GM18520 (cell line): Measurements from ENCODE around the gene PIAS4.
"Not testable (repeated sequence)": the region's sequence is repeated elsewhere in the genome, so short reads cannot be mapped to it uniquely, and the experiment has no call there.

ENCODE experiments used
- ATAC-seq: cut with Tn5 transposase; IDR thresholded peaks from one replicate; pipeline ENCODE4 v1.9.1; 2021; ENCODE audit not compliant: unreplicated experiment

PIAS4 gene

DNA sequence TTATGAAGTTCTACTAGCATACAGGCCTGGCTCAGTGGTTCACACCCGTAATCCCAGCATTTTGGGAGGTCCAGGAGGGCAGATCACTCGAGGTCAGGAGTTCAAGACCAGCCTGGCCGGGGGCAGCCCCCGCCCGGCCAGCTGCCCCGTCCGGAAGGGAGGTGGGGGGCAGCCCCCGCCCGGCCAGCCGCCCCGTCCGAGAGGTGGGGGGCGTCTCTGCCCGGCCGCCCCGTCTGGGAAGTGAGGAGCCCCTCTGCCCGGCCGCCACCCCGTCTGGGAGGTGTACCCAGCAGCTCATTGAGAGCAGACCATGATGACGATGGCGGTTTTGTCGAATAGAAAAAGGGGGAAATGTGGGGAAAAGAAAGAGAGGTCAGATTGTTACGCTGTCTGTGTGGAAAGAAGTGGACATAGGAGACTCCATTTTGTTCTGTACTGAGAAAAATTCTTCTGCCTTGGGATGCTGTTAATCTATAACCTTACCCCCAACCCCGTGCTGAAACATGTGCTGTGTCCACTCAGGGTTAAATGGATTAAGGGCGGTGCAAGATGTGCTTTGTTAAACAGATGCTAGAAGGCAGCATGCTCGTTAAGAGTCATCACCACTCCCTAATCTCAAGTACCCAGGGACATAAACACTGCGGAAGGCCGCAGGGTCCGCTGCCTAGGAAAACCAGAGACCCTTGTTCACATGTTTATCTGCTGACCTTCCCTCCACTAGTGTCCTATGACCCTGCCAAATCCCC lies 8.7 kb upstream of the PIAS4 start:
- not testable (repeated sequence) for ATAC-seq

DNA sequence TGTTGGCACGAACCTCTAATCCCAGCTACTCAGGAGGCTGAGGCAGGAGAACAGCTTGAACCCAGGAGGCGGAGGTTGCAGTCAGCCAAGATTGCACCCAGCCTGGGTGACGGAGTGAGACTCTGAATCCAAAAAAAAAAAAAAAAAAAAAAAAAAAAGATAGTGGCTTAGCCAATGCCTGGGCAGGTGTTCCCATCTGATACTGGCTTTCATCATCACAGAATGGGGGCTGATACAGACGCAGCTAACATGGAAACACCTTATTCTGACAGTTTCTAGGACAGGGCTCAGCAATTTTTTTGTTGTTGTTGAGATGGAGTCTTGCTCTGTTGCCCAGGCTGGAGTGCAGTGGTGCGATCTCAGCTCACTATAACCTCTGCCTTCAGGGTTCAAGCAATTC lies 6.7 kb upstream of the PIAS4 start:
- not testable (repeated sequence) for ATAC-seq

DNA sequence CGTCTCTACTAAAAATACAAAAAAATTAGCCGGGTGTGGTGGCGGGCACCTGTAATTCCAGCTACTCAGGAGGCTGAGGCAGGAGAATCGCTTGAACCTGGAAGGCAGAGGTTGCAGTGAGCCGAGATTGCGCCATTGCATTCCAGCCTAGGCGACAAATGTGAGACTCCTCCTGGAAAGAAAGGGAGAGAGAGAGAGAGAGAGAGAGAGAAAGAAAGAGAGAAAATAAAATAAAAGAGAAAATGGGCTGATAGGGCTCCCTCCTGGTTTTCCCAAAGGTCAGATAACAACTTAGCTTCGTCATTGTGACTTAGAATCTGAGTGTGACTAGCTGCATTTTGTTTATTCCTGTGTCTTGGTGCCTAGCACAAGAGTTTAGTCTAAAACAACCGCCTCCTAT lies 2.1 kb upstream of the PIAS4 start:
- not testable (repeated sequence) for ATAC-seq

DNA sequence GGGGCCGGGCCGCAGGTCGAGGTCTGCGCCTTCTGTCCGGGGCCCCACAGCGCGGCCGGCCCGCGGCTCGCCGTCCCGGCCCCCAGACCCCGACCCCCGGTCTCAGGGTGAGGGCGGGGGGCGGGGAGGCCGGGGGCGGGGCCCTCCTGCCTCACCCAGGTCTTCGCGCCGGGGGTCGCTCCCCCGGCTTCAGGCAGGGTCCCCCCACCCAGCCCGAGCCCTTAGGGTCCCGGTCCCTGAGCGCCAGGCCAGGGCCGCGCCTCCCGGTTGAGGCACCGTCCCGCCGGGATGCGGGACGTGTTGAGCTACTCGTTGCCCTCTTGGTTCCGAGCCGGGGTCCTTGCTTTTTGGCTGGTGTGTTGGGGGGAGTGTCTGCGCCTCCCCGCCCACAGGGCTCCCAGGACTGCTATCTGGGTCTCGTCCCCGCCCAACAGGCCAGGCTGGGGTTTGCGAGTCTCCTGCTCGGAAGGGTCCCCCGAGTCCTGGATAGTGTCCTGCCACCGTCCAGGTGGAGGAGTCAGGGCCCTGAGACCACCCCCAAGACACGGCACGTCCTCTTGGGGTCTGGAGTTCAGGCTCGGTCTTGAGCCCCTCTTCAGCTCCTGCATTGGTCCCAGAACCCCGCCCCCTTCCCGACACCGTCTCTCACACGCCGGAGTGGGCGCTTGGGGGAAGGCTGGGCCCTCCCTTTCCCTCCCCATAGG lies 452 bp downstream of the PIAS4 start:
- ATAC-seq, result no peak

DNA sequence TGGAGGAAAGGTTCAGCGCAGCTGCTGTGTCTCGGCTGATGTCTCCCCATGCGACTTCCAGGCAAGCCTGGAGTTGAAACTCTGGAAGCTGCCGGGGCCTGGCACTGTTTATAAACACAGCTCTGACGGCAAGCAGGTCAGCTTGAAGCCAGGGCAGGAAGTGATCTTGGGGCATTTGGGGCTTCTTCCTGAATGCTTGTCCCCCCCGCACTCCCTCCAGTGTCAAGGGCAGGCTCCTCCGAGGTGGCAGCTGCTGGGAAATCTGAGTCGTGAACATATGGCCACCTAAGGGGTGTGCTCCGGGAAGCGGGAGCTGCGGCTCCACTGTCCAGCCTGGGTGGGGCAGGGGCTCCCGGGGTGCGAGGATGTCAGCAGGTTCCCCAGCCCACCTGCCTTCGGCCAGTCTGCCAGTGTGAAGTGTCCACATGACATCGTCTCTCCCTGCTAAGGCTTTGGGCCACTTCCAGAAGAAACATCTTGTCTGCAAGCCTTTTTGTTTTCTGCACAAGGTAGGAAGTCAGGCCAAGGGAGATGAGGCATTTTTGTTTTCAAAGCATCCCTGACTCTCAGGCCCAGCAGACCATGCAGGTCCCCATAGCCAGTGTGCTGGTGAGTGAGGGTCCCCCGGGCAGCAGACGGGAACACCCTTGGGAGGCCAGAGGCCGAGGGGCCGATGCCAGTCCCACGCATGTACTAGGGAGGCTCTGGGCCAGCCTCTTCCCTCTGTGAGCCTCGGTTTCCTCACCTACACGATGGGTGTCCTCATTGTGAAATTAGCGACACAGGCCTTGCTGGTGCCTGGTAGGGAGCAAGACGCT lies 2.7 kb downstream of the PIAS4 start:
- ATAC-seq, result no peak

DNA sequence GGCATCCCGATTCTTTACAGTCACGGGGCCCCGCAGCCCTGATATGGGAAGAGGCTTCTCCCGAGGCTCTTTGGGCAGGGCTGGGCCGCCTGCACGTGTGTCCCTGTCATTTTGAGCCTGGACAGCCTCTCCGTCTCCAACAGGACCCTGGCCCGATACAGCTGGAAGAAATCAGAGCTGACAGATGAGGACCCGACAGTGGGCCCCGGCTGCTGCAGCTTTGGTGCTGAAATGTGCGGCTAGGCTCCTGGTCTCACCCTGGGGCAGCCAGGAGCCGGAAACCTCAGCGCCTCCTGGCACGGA lies 3.2 kb downstream of the PIAS4 start:
- no peak for ATAC-seq

DNA sequence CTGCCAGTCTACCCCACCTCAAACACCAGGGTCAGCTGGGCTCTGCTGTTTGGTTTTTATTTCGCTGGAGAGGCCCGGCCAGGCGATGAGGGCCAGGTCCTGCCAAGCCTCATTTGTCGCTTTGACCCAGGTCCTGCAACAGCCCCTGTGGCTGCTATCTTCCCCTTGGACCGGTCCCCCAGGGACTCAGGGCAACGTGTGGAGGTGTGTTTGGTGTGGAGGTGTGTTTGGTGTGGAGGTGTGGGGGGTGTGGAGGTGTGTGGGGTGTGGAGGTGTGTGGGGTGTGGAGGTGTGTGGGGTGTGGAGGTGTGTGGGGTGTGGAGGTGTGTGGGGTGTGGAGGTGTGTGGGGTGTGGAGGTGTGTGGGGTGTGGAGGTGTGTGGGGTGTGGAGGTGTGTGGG lies 3.9 kb downstream of the PIAS4 start:
- ATAC-seq, result not testable (repeated sequence)

DNA sequence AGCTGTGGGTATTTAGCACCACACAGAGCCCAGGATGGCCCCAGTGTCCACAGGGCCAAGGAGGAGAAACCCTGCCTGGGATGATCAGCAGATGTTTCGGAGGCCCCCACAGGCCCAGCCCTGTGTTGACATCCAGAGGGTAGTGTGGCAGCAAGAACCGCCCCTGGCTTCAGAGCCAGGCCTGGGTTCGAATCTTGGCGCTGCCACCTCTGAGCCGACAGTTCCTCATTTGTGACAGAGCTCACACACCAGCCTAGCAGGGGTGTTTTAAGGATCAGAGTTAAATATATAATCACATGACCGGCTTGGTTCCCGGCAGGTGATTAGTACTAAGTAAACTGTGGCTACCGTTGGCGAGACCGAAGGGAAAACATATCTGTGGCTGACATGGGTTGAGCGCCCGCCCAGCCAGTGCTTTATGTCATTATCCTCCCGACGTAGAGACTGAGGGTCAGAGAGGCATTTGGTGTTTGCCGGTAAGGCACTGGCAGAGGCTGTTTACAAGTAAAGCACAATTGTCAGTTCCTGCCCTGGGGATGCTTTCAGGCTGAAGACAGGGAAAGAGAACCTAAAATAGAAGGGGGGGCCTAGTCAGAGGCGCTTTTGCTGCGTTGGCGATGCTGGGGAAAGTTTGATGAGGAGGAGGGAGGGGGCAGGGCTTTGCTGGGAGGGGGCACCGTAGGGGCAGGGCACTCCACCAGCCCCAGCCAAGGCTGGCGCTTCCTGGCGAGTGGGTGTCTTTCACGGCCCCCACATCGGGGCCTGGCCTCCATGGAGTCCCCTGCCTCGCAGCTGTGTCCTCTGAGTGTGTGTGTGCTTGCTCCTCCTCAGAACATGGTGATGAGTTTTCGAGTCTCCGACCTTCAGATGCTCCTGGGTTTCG lies 4.8 kb downstream of the PIAS4 start:
- no peak for ATAC-seq

DNA sequence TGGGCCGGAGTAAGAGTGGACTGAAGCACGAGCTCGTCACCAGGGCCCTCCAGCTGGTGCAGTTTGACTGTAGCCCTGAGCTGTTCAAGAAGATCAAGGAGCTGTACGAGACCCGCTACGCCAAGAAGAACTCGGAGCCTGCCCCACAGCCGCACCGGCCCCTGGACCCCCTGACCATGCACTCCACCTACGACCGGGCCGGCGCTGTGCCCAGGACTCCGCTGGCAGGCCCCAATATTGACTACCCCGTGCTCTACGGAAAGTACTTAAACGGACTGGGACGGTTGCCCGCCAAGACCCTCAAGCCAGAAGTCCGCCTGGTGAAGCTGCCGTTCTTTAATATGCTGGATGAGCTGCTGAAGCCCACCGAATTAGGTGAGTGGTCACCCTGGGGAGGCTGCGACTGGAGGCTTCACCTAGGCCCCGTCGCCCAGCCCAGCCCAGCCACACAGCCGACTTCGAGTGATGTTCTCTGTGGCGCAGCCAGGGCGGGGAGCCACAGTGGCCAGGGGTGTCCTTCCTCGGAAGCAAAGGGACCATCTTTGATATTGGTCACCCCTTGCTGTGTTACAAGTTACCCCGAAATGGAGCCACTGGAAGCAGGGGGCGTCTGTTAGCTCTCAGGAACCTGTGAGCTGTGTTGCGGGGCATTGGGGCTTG lies 5.6 kb downstream of the PIAS4 start:
- ATAC-seq, result no peak

DNA sequence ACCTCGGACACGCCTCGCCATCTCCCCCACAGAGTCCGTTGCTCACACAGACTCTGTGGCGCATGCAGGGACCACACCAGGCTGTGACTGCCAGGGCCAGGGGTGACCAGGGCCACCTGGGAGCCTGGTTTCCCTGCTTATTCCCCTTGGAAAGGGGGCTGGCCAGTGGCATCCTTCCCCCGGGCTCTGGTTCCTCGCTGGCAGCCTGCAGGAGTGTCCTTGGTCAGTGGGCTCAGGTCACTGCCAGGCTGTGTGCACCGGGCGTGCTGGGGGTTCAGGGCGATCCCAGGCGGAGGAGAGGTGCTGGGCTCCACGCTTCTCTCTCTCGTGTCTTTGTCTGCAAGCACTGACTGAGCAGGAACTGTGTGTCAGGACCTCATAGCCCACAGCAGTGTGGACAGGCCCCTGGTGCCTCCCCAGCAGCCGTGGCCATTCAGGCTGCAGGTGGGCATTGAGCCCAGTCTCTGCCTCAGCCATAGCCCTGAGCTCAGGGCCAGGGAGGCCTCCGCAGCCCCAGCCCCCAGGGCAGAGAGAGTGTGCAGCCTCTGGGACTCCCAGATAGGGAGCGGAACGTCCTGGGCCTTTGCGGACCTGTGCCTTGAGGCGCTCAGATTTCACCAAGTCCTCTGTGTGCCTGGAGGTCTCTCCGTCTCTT lies 6.5 kb downstream of the PIAS4 start:
- ATAC-seq, result no peak

DNA sequence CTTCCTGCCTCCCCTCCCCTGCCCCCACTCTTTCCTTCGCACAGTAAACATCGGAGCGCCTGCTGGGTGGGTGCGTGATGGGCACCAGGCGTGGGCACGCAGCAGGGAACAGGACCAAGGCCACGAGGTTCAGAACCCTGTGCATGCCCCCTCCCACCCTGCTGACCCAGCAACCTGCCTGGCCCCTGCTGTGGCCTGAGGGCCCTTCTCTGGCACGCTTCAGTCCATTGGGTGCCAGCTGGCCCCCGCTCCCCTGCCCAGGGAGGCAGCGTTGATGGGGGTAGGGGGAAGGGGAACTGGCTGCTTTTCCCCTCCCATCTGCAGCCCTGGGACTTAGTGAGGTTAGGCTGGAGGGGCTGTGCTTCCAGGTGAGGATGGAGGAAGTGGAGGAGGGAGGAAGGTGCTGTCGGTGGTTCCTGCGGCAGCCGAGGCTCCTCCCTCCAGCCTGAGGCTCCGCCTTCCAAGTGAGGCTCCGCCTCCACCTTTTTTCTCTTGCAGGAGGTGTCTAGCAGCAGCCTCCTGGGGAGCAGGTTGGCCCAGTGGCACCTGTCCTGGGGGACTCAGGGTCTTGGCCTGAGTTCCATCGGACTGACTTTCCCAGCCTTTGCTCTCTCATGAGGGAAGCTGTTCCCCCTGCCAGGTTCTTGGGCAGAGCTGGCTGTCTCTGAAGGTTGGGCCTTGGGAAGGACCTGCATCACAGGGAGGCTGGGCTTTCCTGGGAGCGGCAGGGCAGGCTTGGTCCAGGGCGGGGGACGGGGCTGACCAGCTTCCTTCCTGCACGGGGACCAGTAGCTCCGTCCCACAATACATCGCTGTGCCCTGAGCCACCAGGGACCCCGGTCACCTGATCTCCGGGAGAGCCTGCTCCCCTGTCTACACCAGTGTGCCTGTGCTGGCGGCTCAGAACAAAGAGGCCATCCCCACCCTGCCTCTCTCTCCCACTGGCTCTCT lies 7.3 kb downstream of the PIAS4 start:
- no peak for ATAC-seq

DNA sequence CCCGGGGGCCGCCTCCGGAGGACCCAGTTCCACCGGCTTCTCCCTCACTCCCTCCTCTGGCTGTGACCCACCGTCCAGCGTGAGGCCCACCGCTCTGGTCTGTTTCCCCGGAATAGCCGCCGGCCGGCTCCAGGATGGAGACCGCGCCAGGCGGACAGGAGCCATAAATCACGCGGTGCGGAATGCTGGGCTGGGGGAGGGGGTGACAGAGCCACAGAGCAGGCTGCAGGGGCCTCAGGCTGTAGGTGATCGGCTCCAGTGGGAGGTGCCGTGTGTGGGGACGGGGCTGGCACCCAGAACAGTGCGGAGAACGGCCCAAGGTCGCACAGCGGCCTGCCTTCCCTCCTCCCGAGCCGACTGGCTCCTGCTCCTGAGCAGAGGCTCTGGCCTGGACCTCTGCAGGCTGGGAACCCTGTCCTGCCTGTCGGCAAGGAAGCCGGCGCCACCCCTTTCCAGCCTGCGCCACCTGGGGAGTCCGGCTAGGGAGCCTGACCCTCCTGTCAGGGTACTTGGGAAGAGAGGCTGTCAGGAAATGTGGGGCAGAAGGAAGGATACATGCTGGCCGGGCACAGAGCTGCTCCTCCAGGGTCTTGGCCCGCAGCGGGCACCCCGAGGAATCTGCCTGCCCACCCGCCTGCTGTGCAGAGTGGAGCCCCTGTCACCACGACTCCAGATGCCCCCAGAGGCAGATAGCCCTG lies 8.3 kb downstream of the PIAS4 start:
- no peak for ATAC-seq

DNA sequence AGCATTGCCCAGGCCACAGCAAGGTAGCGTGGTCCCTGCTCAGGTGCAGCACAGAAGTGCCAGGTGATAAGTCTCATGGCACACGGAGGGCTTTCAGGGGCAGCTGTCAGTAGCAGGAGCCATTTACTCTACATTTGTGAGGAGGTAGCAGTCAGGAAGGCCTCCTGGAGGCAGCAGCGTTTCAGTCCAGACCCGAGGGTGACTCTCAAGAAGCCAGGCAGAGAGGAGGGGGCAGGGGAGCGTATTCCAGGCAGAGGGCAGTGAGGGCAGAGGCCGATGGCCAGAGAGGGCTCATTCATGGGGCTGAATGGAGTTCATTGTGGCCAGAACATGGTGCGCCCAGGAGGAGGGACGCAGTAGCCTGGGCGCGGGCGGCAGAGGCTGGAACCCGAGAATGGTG lies 8.9 kb downstream of the PIAS4 start:
- no peak for ATAC-seq

DNA sequence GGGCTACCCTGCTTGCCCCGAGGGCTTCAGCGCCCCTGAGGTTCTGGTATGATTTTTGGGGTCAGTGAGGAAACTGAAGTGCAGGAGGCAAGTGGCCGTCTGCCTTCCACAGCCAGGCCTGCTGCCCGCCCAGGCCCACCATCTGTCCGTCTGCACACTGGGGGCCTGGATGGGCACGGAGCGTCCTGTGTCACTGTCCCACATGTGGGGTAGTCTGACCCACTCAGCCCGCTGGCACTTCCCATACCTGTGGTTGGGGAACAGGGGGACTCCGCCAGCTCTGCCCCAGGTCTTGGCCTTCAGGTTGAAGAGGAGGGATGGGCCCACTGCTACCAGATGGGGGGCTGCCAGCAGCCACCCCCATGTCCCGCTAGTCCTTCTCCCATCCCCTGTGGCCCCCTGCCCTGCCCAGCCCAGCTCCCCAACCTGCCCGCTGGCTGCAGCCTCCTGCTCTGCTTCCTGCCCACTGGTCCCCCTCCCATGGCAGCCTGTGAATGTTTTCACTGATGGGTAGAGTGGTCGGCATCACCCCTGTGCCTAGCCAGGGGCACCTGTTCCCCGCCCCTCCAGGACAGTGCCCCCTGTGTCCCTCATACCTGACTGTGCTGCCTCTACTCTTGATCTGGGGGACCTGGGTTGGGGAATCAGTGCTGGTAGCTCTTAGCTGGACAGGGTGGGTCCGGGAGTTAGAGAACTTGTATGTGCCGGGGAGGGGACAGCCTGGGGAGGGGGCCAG lies 9.5 kb downstream of the PIAS4 start:
- no peak for ATAC-seq

DNA sequence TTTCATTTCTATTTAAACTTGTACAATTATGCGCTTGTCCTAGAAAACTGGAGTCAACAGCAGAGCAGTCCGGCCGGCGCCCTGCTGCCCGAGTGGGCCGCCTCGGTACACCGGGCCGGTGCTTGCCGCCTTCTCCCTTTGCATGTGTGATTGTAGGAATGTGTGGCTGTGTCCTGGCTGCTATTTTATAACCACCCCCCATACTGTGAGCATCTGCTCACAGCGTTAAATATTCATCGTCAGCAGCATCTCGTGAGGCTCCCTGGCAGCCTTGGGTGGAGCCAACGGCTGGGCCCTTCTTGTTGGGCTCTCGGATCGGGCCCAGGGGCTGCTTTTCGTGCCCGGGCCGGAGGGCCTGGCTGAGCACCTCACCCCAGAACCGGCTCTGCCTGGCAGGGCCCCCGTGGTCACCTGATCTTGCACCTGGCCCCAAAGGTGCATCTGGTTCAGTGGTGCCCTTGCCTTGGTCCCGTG lies 10.6 kb downstream of the PIAS4 start:
- no peak for ATAC-seq

DNA sequence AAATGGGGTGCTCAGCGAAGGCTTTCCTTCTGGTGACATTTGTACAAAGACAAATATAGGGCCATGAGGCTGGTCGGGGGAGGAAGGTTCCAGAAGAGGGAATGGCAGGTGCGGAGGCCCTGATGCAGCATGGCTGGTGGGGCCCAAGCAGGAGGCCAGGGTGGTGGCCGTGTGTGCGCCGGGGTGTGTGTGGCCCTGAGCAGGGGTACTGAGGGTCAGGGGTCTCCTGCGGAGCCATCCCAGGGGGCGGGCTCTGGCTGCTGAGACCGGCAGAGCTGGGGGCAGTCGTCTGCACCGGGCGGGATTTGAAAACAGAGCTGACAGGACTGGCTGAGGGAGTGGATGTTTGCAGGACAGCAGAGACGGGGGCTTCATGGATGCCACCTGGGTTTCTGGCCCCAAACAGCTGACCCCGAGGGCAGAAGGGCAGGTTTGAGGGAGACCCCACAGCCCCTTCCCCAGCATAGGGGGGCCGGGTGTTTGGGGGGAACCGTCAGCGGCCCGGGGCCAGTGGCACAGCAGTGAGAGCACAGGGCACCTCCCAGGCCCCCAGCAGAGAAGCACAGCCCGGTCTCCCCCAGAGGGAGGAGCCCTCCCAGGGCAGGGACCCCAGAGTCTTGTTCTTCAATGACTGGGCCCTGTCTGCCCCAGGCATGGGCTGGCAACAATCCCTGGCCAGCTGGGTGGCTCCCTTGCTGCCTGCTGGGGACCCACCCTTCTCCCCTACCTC lies 11.4 kb downstream of the PIAS4 start:
- no peak for ATAC-seq

DNA sequence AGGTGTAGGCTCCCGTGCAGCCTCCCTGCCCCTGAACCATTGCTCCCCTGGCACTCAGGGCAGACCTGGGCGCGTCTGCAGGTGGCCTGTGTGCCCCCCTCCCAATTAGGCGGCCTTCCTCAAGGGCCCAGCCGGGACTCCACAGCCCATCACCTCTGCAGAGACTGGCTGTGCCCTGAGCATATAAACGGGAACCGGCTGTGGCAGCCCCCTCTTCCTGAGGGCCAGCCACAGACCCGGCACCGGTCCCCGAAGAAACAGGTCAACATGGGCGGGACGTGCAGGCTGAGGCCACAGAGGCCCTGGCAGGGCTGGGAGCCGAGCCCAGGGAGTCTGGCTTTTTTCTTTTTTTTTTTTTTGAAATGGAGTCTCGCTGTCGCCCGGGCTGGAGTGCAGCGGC lies 12.0 kb downstream of the PIAS4 start:
- no peak for ATAC-seq
